ENCODE results near the gene XPR1. TPM values are rescaled to one million over a fixed set of nuclear protein-coding genes. Genes with fewer than 3 reads are reported as not detected.

The XPR1 gene
- total RNA-seq, 1 experiment from 2014 or later: 36.1 TPM

DNA sequence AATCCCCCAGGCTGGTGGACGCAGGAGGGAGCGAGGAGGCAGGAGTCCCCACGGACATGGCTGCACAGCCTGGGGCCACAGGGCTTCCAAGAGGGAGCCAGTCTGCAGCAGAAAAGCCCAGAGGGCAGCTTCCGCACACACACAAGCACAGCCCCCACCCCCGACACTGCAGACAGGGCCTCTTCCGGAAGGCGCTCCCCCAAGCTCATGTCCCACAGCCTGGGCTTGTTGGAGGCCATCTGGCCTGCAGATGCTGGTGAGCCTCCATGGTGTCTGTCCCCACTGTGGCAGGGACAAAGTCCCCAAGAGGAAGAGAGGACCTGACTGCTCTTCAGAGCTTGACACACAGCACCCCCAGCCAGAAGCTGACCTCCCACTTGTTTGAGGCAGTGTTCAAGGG lies 267.4 kb downstream of the XPR1 start:
- no peak overlapping the region for H3K27ac ChIP-seq (ENCODE audit: low read length)
- TF ChIP-seq, protein P1, sequence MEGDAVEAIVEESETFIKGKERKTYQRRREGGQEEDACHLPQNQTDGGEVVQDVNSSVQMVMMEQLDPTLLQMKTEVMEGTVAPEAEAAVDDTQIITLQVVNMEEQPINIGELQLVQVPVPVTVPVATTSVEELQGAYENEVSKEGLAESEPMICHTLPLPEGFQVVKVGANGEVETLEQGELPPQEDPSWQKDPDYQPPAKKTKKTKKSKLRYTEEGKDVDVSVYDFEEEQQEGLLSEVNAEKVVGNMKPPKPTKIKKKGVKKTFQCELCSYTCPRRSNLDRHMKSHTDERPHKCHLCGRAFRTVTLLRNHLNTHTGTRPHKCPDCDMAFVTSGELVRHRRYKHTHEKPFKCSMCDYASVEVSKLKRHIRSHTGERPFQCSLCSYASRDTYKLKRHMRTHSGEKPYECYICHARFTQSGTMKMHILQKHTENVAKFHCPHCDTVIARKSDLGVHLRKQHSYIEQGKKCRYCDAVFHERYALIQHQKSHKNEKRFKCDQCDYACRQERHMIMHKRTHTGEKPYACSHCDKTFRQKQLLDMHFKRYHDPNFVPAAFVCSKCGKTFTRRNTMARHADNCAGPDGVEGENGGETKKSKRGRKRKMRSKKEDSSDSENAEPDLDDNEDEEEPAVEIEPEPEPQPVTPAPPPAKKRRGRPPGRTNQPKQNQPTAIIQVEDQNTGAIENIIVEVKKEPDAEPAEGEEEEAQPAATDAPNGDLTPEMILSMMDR (IDR thresholded peaks at IDR 0.05): no peak
- TF ChIP-seq, protein P2, sequence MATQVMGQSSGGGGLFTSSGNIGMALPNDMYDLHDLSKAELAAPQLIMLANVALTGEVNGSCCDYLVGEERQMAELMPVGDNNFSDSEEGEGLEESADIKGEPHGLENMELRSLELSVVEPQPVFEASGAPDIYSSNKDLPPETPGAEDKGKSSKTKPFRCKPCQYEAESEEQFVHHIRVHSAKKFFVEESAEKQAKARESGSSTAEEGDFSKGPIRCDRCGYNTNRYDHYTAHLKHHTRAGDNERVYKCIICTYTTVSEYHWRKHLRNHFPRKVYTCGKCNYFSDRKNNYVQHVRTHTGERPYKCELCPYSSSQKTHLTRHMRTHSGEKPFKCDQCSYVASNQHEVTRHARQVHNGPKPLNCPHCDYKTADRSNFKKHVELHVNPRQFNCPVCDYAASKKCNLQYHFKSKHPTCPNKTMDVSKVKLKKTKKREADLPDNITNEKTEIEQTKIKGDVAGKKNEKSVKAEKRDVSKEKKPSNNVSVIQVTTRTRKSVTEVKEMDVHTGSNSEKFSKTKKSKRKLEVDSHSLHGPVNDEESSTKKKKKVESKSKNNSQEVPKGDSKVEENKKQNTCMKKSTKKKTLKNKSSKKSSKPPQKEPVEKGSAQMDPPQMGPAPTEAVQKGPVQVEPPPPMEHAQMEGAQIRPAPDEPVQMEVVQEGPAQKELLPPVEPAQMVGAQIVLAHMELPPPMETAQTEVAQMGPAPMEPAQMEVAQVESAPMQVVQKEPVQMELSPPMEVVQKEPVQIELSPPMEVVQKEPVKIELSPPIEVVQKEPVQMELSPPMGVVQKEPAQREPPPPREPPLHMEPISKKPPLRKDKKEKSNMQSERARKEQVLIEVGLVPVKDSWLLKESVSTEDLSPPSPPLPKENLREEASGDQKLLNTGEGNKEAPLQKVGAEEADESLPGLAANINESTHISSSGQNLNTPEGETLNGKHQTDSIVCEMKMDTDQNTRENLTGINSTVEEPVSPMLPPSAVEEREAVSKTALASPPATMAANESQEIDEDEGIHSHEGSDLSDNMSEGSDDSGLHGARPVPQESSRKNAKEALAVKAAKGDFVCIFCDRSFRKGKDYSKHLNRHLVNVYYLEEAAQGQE (IDR thresholded peaks at IDR 0.05; ENCODE audit: insufficient read depth in 1 of 2, low read depth in 2 of 2, low read length in 1 of 2): no peak
- TF ChIP-seq SIN3A (IDR thresholded peaks at IDR 0.05; ENCODE audit: borderline replicate concordance, insufficient read depth, low read depth, low read length) (no peak), POLR2AphosphoS5 (IDR thresholded peaks at IDR 0.05; ENCODE audit: low read depth, low read length) (no peak), TCF7L2 (IDR thresholded peaks at IDR 0.05; ENCODE audit: low read depth, low read length) (no peak)
- ChIA-PET POLR2A (no interaction called here), CTCF (no interaction called here)
- no peaks in the 10 kb centered on the region for H3K4me1 ChIP-seq (ENCODE audit: control insufficient read depth, insufficient read depth, low read length)
- no peaks in the 10 kb centered on the region for H3K9me3 ChIP-seq (ENCODE audit: control insufficient read depth, insufficient read depth, low read depth, low read length)
- DNase-seq (ENCODE audit: low read depth, low spot score): no peak
- H3K4me3 ChIP-seq (ENCODE audit: low read depth in 2 of 2, low read length in 2 of 2): no peak overlapping the region
- in situ Hi-C loops (cut with HindIII; ENCODE audit: low pct_unique_long_range_greater_than_20kb, low sequenced_read_pairs): no loop called here
- intact Hi-C loops (cut with micrococcal nuclease; ENCODE audit: unreplicated experiment): no loop called here
- ATAC-seq: no peak
- H3K27me3 ChIP-seq (ENCODE audit: control insufficient read depth, insufficient read depth, low read length): no peaks in the 10 kb centered on the region
- H3K36me3 ChIP-seq (ENCODE audit: control insufficient read depth, insufficient read depth, low read length): no peaks in the 10 kb centered on the region
- no TSS peak for BruUV-seq (replicated peaks)

DNA sequence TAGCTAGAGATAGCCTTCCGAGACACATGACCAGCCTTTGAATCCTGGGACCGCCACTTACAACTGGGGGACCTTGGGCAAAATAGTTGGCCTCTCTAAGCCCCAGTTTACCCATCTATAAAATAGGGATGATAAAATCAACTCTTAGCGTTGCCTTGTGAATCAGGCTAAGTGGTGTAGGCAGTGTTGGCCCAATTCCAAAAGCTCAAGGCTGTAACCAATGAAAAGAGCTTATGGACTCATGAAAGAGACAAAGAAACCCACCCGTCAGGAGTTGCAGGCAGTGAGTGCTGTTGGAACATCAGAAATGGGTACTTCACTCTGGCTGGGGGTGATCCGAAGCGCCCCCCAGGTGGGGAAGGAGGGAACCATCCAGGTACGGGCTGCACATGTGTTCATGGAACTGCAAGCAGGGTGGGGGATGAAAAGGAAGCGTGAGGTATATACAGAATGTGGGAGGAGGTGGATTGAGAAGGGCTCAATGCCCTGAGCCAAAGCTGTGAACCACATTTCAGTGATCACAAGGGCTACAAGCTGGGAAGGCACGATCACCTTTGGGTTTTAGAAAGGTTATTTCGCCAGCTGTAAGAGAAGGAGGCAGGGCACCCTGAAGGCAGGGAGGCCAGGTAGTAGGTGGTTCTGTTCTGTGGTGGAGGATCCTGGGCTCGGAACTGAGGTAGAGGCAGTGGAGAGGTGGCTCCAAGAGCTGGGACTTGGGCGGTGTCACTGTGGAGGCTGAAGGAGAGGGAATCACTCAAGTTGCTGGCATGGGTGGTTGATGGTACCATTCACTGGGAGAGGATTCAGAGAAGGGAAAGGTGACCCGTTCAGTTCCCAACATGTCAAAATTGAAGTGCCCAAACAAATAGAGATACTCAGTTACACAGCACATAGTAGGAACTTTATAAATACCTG lies 269.5 kb downstream of the XPR1 start:
- H3K9me3 ChIP-seq (ENCODE audit: control insufficient read depth, insufficient read depth, low read depth, low read length): no peaks in the 10 kb centered on the region
- TF ChIP-seq, protein P2 (IDR thresholded peaks at IDR 0.05; ENCODE audit: insufficient read depth in 1 of 2, low read depth in 2 of 2, low read length in 1 of 2): no peak
- TF ChIP-seq POLR2AphosphoS5 (IDR thresholded peaks at IDR 0.05; ENCODE audit: low read depth, low read length): no peak
- no peak for TF ChIP-seq TCF7L2 (IDR thresholded peaks at IDR 0.05; ENCODE audit: low read depth, low read length)
- TF ChIP-seq, protein P1 (IDR thresholded peaks at IDR 0.05): no peak
- TF ChIP-seq SIN3A (IDR thresholded peaks at IDR 0.05; ENCODE audit: borderline replicate concordance, insufficient read depth, low read depth, low read length): no peak
- no TSS peak for BruUV-seq (replicated peaks)
- ChIA-PET CTCF (interaction anchor here (0.6 kb wide), 1 partner anchor 17 kb away, joined by 3 read pairs; no protein-coding TSS in a partner anchor), POLR2A (no interaction called here)
- intact Hi-C loops (cut with micrococcal nuclease; ENCODE audit: unreplicated experiment) (no loop called here), in situ Hi-C loops (cut with HindIII; ENCODE audit: low pct_unique_long_range_greater_than_20kb, low sequenced_read_pairs) (no loop called here)
- DNase-seq (ENCODE audit: low read depth, low spot score) (no peak), ATAC-seq (no peak)
- no peak overlapping the region for H3K4me3 ChIP-seq (ENCODE audit: low read depth in 2 of 2, low read length in 2 of 2)
- H3K27ac ChIP-seq (ENCODE audit: low read length): no peak overlapping the region
- H3K36me3 ChIP-seq (ENCODE audit: control insufficient read depth, insufficient read depth, low read length): no peaks in the 10 kb centered on the region
- H3K4me1 ChIP-seq (ENCODE audit: control insufficient read depth, insufficient read depth, low read length): no peaks in the 10 kb centered on the region
- H3K27me3 ChIP-seq (ENCODE audit: control insufficient read depth, insufficient read depth, low read length): no peaks in the 10 kb centered on the region
